Measurements from ENCODE around the gene GINS1. TPM values are rescaled to one million over a fixed set of nuclear protein-coding genes. Genes with fewer than 3 reads are reported as not detected.

GINS1 gene
- total RNA-seq, 1 experiment from 2014 or later = 74.3 TPM

DNA sequence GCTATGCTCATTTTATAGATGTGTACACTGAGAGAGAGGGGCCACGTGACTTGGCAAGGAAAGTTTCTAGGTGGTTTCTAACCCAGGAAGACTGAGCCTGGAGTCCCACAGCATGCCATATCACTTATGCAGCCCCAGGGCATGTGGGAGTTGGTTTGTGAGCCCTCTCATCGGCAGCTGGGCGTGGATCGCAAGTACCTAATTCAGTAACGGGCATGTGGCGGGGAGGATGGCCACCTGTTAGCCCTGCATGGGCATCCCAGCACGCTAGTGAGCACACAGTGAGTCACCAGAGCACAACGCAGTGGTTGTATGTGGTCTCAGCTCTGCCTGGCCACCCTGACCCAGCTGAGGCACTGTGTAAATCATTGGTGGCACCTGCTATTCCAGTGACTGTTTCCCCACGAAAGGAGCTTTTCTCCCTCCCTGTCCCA lies 89.5 kb downstream of the GINS1 start:
- Histone ChIP-seq H2BK15ac (ENCODE audit: low read depth, low read length) (no peak overlapping the region), H3K27ac (ENCODE audit: insufficient read length, low read depth, low read length) (no peak overlapping the region), H4K91ac (ENCODE audit: insufficient read length, low read depth, low read length) (no peak overlapping the region), H3T11ph (ENCODE audit: low read length) (no peak overlapping the region), H3K23me2 (ENCODE audit: insufficient read length, low read depth, low read length, poor library complexity, severe bottlenecking) (no peaks in the 10 kb centered on the region), H3K27me3 (ENCODE audit: insufficient read depth, low read length) (no peaks in the 10 kb centered on the region), H3K4me1 (ENCODE audit: insufficient read depth, low read length) (no peaks in the 10 kb centered on the region), H4K5ac (ENCODE audit: insufficient read length, low read depth, low read length) (no peak overlapping the region), H3K4ac (ENCODE audit: low read depth, low read length) (no peak overlapping the region), H2BK120ac (ENCODE audit: low read depth, low read length, poor library complexity, severe bottlenecking) (no peak overlapping the region), H3K9me3 (ENCODE audit: control insufficient read depth, low read depth, low read length) (no peaks in the 10 kb centered on the region), H3K79me1 (ENCODE audit: insufficient read depth, low read depth, low read length, poor library complexity, severe bottlenecking) (no peaks in the 10 kb centered on the region), H4K20me1 (ENCODE audit: control insufficient read depth, insufficient read depth, insufficient read length) (no peaks in the 10 kb centered on the region), H2BK20ac (ENCODE audit: low read depth, low read length, poor library complexity, severe bottlenecking) (no peak overlapping the region), H2BK5ac (ENCODE audit: insufficient read length, low read length) (no peak overlapping the region), H3K18ac (ENCODE audit: insufficient read length, low read depth, low read length) (no peak overlapping the region), H4K8ac (replicated peaks; ENCODE audit: insufficient read length, low read depth, low read length) (no peak overlapping the region), H2BK12ac (ENCODE audit: insufficient read length, low read depth, low read length) (no peak overlapping the region), H3K79me2 (ENCODE audit: insufficient read depth, low read length) (no peaks in the 10 kb centered on the region), H2AFZ (ENCODE audit: low read length) (no peak overlapping the region), H3K9ac (ENCODE audit: extremely low read depth, insufficient read length, low read length) (no peak overlapping the region), H3K23ac (ENCODE audit: insufficient read length, low read depth, low read length) (no peak overlapping the region), H3K56ac (ENCODE audit: insufficient read length, low read depth, low read length) (no peak overlapping the region), H3K14ac (ENCODE audit: insufficient read depth, low read length) (no peak overlapping the region), H2AK5ac (ENCODE audit: insufficient read length, low read length) (no peak overlapping the region), H3K4me2 (ENCODE audit: insufficient read depth, insufficient read length, low read length) (no peak overlapping the region)
- Mint-ChIP-seq H3K9me3 (no peaks in the 10 kb centered on the region), H3K27me3 (ENCODE audit: low read depth) (no peaks in the 10 kb centered on the region; the same call in 1 of the 2 replicates), H3K4me1 (peaks cover under 1 to 2% of the 10 kb centered on the region in 2 experiments), H3K4me3 (no peak overlapping the region), H3K27ac (peak overlapping the region in 1 of 3 experiments; percentile 63; a peak in 1 of 7 replicates), H3K36me3 (ENCODE audit: insufficient read depth in 1 of 3, low read depth in 3 of 3) (peaks cover 31 to 51% (median 39%) of the 10 kb centered on the region in 3 experiments)
- no CpG with 5 or more reads among the region's 9 CpGs for WGBS (ENCODE audit: extremely low coverage, insufficient read length, low lambda C conversion rate)
- no peak for DNase-seq
- TF ChIP-seq, protein P1, sequence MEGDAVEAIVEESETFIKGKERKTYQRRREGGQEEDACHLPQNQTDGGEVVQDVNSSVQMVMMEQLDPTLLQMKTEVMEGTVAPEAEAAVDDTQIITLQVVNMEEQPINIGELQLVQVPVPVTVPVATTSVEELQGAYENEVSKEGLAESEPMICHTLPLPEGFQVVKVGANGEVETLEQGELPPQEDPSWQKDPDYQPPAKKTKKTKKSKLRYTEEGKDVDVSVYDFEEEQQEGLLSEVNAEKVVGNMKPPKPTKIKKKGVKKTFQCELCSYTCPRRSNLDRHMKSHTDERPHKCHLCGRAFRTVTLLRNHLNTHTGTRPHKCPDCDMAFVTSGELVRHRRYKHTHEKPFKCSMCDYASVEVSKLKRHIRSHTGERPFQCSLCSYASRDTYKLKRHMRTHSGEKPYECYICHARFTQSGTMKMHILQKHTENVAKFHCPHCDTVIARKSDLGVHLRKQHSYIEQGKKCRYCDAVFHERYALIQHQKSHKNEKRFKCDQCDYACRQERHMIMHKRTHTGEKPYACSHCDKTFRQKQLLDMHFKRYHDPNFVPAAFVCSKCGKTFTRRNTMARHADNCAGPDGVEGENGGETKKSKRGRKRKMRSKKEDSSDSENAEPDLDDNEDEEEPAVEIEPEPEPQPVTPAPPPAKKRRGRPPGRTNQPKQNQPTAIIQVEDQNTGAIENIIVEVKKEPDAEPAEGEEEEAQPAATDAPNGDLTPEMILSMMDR (conservative IDR thresholded peaks at IDR 0.05) = no peak
